ENCODE data around the gene LCLAT1.
A peak's percentile ranks its signal among the peaks of the same experiment; 100 is the strongest.

Gene LCLAT1

GRCh38 chr2:30424231-30424630 is 22.8 kb upstream of the LCLAT1 start:
- no peak for DNase-seq

GRCh38 chr2:30425326-30425725 is 21.7 kb upstream of the LCLAT1 start:
- DNase-seq, result no peak

GRCh38 chr2:30427606-30428347 is 19.3 kb upstream of the LCLAT1 start:
- no peak for DNase-seq

GRCh38 chr2:30428348-30428662 is 18.7 kb upstream of the LCLAT1 start:
- DNase-seq, result no peak

GRCh38 chr2:30428827-30429461 is 18.1 kb upstream of the LCLAT1 start:
- no peak for DNase-seq

- DNase-seq, result no peak
These were observed 13.3 kb upstream of the LCLAT1 start for GRCh38 chr2:30433541-30434299.

GRCh38 chr2:30434708-30435107 is 12.3 kb upstream of the LCLAT1 start:
- no peak for DNase-seq

- DNase-seq, result no peak
These were observed 10.1 kb upstream of the LCLAT1 start for GRCh38 chr2:30436859-30437435.

GRCh38 chr2:30437809-30438548 is 9.1 kb upstream of the LCLAT1 start:
- no peak for DNase-seq

GRCh38 chr2:30439296-30439695 is 7.8 kb upstream of the LCLAT1 start:
- no peak for DNase-seq

- no peak for DNase-seq
These were observed 7.2 kb upstream of the LCLAT1 start for GRCh38 chr2:30439879-30440278.

- no peak for DNase-seq
These were observed 6.0 kb upstream of the LCLAT1 start for GRCh38 chr2:30441023-30441422.

- DNase-seq, result no peak
These were observed 4.0 kb upstream of the LCLAT1 start for GRCh38 chr2:30443081-30443480.

- no peak for DNase-seq
These were observed 2.8 kb upstream of the LCLAT1 start for GRCh38 chr2:30444273-30444672.

- DNase-seq, result no peak
These were observed 1.7 kb upstream of the LCLAT1 start for GRCh38 chr2:30445266-30445821.

GRCh38 chr2:30446602-30447148 is 371 bp upstream of the LCLAT1 start:
- no peak for DNase-seq

- no peak for DNase-seq
These were observed 1.3 kb downstream of the LCLAT1 start for GRCh38 chr2:30448308-30448707.

- no peak for DNase-seq
These were observed 1.8 kb downstream of the LCLAT1 start for GRCh38 chr2:30448866-30449265.

- no peak for DNase-seq
These were observed 3.0 kb downstream of the LCLAT1 start for GRCh38 chr2:30450025-30450424.

GRCh38 chr2:30453498-30453897 is 6.5 kb downstream of the LCLAT1 start:
- no peak for DNase-seq

GRCh38 chr2:30454571-30454970 is 7.5 kb downstream of the LCLAT1 start:
- DNase-seq, result peak; percentile 45

- no peak for DNase-seq
These were observed 8.2 kb downstream of the LCLAT1 start for GRCh38 chr2:30455114-30455738.

Measured in HCEC 1CT (cell line).